Measurements from ENCODE around the gene GNAS. TPM values are rescaled to one million over a fixed set of nuclear protein-coding genes. Genes with fewer than 3 reads are reported as not detected.
"Not testable (repeated sequence)": the region's sequence is repeated elsewhere in the genome, so short reads cannot be mapped to it uniquely, and the experiment has no call there.

Gene GNAS
- total RNA-seq, 2 experiments from 2014 or later = 638 to 913 TPM

DNA sequence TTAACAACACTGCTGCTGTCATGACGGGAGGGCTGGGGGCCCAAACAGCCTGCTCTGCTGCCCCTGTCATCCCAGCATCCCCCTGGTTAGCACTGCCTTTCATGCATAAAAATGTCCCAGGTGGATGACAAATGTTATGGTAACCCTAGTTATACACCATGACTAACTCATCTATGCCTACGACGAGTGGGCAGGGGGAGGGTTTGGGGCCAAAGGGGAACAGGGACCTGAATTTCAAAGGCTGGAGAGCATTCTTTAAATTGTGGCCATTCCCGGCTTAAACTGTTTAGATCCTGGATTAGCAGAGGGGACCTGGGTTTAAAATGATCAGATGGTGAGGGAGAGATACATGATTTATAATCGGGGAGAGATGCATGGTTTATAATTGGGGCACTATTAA lies 26.2 kb upstream of the GNAS start:
- intact Hi-C loops (cut with micrococcal nuclease; ENCODE audit: unreplicated experiment) = no loop called here
- CTCF ChIA-PET (ENCODE audit: unreplicated experiment) = no interaction called here
- Histone ChIP-seq H3K4me3 (ENCODE audit: low read depth, low read length, poor library complexity, severe bottlenecking) (no peak overlapping the region), H3K79me2 (ENCODE audit: insufficient read depth, low read depth, low read length) (no peaks in the 10 kb centered on the region; the same call in 1 of the 2 replicates), H3K9me3 (ENCODE audit: low read length) (no peaks in the 10 kb centered on the region), H2AFZ (ENCODE audit: low read length) (no peak overlapping the region), H4K20me1 (ENCODE audit: insufficient read depth, low read length) (no peaks in the 10 kb centered on the region), H3K36me3 (ENCODE audit: insufficient read depth, low read length) (peaks cover 13% of the 10 kb centered on the region; the same call in 1 of the 2 replicates), H3K27ac (ENCODE audit: low read depth, low read length, poor library complexity, severe bottlenecking) (no peak overlapping the region), H3K4me2 (ENCODE audit: low read length) (no peak overlapping the region), H3K9me2 (ENCODE audit: insufficient read depth, low read length) (no peaks in the 10 kb centered on the region), H3K4me1 (ENCODE audit: insufficient read depth, low read length, poor library complexity, severe bottlenecking) (no peaks in the 10 kb centered on the region)
- TF ChIP-seq EZH2phosphoT487 (IDR thresholded peaks at IDR 0.05; ENCODE audit: borderline replicate concordance, low read depth, low read length) = no peak
- TF ChIP-seq, protein P1, sequence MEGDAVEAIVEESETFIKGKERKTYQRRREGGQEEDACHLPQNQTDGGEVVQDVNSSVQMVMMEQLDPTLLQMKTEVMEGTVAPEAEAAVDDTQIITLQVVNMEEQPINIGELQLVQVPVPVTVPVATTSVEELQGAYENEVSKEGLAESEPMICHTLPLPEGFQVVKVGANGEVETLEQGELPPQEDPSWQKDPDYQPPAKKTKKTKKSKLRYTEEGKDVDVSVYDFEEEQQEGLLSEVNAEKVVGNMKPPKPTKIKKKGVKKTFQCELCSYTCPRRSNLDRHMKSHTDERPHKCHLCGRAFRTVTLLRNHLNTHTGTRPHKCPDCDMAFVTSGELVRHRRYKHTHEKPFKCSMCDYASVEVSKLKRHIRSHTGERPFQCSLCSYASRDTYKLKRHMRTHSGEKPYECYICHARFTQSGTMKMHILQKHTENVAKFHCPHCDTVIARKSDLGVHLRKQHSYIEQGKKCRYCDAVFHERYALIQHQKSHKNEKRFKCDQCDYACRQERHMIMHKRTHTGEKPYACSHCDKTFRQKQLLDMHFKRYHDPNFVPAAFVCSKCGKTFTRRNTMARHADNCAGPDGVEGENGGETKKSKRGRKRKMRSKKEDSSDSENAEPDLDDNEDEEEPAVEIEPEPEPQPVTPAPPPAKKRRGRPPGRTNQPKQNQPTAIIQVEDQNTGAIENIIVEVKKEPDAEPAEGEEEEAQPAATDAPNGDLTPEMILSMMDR (conservative IDR thresholded peaks at IDR 0.05; ENCODE audit: low read length) = no peak
- POLR2A ChIA-PET = no interaction called here
- DNase-seq (ENCODE audit: low spot score) = no peak
- BruUV-seq (replicated peaks) = no TSS peak

DNA sequence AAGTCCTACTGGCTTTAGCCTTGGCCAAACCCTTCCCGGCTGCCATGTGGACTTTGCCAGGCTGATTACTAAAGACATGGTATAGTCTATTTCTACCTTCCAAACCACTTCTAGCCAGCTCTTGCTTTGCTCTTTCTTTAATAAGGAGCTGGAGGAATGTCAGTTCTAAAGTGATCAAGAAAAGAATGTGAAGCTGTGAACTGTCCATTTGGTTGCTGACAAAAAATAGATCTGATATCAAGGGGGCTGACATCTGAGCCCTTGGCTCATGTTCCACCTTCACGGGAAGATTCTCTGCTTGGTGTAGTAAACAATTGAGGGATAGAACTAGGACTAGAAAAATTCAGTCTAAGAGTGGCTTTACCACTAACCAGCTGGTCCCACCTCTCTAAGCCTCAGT lies 24.4 kb upstream of the GNAS start:
- Histone ChIP-seq H3K4me3 (ENCODE audit: low read depth, low read length, poor library complexity, severe bottlenecking) (no peak overlapping the region), H3K4me2 (ENCODE audit: low read length) (no peak overlapping the region), H3K27ac (ENCODE audit: low read depth, low read length, poor library complexity, severe bottlenecking) (no peak overlapping the region), H3K79me2 (ENCODE audit: insufficient read depth, low read depth, low read length) (no peaks in the 10 kb centered on the region; the same call in 1 of the 2 replicates), H3K9me2 (ENCODE audit: insufficient read depth, low read length) (no peaks in the 10 kb centered on the region), H4K20me1 (ENCODE audit: insufficient read depth, low read length) (no peaks in the 10 kb centered on the region), H3K4me1 (ENCODE audit: insufficient read depth, low read length, poor library complexity, severe bottlenecking) (no peaks in the 10 kb centered on the region), H3K9me3 (ENCODE audit: low read length) (no peaks in the 10 kb centered on the region), H3K36me3 (ENCODE audit: insufficient read depth, low read length) (peaks cover 14% of the 10 kb centered on the region), H2AFZ (ENCODE audit: low read length) (no peak overlapping the region)
- no peak for TF ChIP-seq EZH2phosphoT487 (IDR thresholded peaks at IDR 0.05; ENCODE audit: borderline replicate concordance, low read depth, low read length)
- TF ChIP-seq, protein P1 (conservative IDR thresholded peaks at IDR 0.05; ENCODE audit: low read length) = no peak
- no TSS peak for BruUV-seq (replicated peaks)
- no peak for DNase-seq (ENCODE audit: low spot score)
- intact Hi-C loops (cut with micrococcal nuclease; ENCODE audit: unreplicated experiment) = no loop called here
- POLR2A ChIA-PET = interaction anchor here (0.7 kb wide), 1 partner anchor 74 kb away, joined by 3 read pairs; no protein-coding TSS in a partner anchor
- CTCF ChIA-PET (ENCODE audit: unreplicated experiment) = no interaction called here

GRCh38 chr20:58828804-58829203 lies 23.7 kb upstream of the GNAS start:
- H3K4me3 ChIP-seq (ENCODE audit: low read depth, low read length, poor library complexity, severe bottlenecking); H3K4me1 ChIP-seq (ENCODE audit: insufficient read depth, low read length, poor library complexity, severe bottlenecking); DNase-seq (ENCODE audit: low spot score); H3K4me2 ChIP-seq (ENCODE audit: low read length); H3K9me2 ChIP-seq (ENCODE audit: insufficient read depth, low read length); H3K79me2 ChIP-seq (ENCODE audit: insufficient read depth, low read depth, low read length); BruUV-seq (replicated peaks); H3K27ac ChIP-seq (ENCODE audit: low read depth, low read length, poor library complexity, severe bottlenecking); H2AFZ ChIP-seq (ENCODE audit: low read length); H3K9me3 ChIP-seq (ENCODE audit: low read length); intact Hi-C loops (cut with micrococcal nuclease; ENCODE audit: unreplicated experiment); H4K20me1 ChIP-seq (ENCODE audit: insufficient read depth, low read length); CTCF ChIA-PET (ENCODE audit: unreplicated experiment): not testable (repeated sequence)
- H3K36me3 ChIP-seq (ENCODE audit: insufficient read depth, low read length) = peaks cover 21% of the 10 kb centered on the region
- POLR2A ChIA-PET = interaction anchor here (0.7 kb wide), 2 partner anchors 75 to 452 kb away, joined by 3 read pairs; no protein-coding TSS in a partner anchor

Measured in OCI-LY7 (cell line).